Prostate gland (tissue), 2 donors: ENCODE measurements around the gene C2. TPM values are rescaled to one million over a fixed set of nuclear protein-coding genes. Genes with fewer than 3 reads are reported as not detected.

Experiments
- DNase-seq: peaks from one replicate; pipeline ENCODE4 v3.0.0-alpha.2; 2019; ENCODE audit warnings: low spot score
- H3K27ac ChIP-seq, 2 donors: fragments of 200-600 bp; sonication (generic); 2 replicates each; pipeline ENCODE4 v1.5.1; 2017 to 2019
- H3K27me3 ChIP-seq: fragments of 200-600 bp; sonication (generic); replicated peaks from 2 replicates; pipeline ENCODE4 v1.5.1; 2019; ENCODE audit not compliant: insufficient read depth
- H3K36me3 ChIP-seq, 2 donors: fragments of 200-600 bp; sonication (generic); 1 replicate in 1 of 2; 2 replicates in 1 of 2; pipeline versions ENCODE4 v1.5.1 to v1.8.1; 2017 to 2019
- H3K4me1 ChIP-seq: fragments of 200-600 bp; sonication (generic); replicated peaks from 2 replicates; pipeline ENCODE4 v1.5.1; 2019
- H3K4me3 ChIP-seq, 2 donors: fragments of 200-600 bp; sonication (generic); 2 replicates each; pipeline ENCODE4 v1.5.1; 2017 to 2019
- H3K9me3 ChIP-seq: fragments of 200-600 bp; sonication (generic); 2 replicates; pipeline ENCODE4 v1.5.1; 2017
- POLR2A ChIP-seq: fragments of 450-650 bp; IDR thresholded peaks from one replicate; pipeline ENCODE4 v1.6.1; 2016; ENCODE audit warnings: antibody characterized with exemption, mild to moderate bottlenecking
- POLR2AphosphoS5 ChIP-seq: sonication (generic); formaldehyde crosslinking; IDR thresholded peaks from one replicate; pipeline ENCODE4 v1.6.1; 2017; ENCODE audit warnings: antibody characterized with exemption
- WGBS: methylation state at CpG from one replicate; pipeline ENCODE4 v1.1.5; 2018; 5-methylcytosine and 5-hydroxymethylcytosine counted together
- intact Hi-C: fragments of 100-400 bp; cut with DNase I; formaldehyde crosslinking; loops from one replicate; pipeline ENCODE4 v1.14.2; 2022
- total RNA-seq, 2 donors: library from RNA; depleted of rRNA; stranded (reverse); fragments of >200 nt; gene quantifications; one replicate each; pipeline ENCODE4 v1.1.0, GENCODE V29; 2016
- TF ChIP-seq, protein P1 (sequence below), 4 experiments: fragments of 200-600 bp in 2 of 4; fragments of 450-650 bp in 2 of 4; sonication (generic) in 2 of 4; IDR thresholded peaks; 1 replicate in 3 of 4; 2 replicates in 1 of 4; pipeline ENCODE4 v1.5.1; 2016 to 2019; ENCODE audit warnings: antibody characterized with exemption in 4 of 4, mild to moderate bottlenecking in 2 of 4, moderate library complexity in 2 of 4

The C2 gene
- total RNA-seq, 2 donors from 2014 or later = 7.9 to 16.0 TPM

DNA sequence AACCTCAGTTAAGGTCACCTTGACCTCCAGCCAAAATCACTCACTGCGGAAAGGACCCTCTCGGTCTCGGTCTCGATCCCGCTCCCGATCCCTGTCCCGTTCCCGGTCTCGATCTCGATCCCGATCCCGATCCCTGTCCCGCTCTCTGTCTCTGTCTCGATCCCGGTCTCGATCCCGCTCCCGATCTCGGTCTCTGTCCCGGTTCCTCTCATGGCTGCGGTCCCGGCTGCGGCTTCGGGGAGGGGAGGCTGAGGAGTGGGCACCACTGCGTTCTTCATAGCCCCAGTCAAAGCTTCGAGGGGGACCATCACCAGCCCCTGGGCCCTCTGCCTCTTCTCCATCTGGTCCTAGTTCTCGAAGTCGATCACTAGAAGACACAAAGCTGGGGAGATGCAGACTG lies 27.0 kb downstream of the C2 start:
- peaks cover 6 to 14% of the 10 kb centered on the region in 2 donors for H3K36me3 ChIP-seq
- no peak overlapping the region for H3K4me3 ChIP-seq
- no peaks in the 10 kb centered on the region for H3K9me3 ChIP-seq
- TF ChIP-seq POLR2A (no peak), POLR2AphosphoS5 (no peak)
- TF ChIP-seq, protein P1, sequence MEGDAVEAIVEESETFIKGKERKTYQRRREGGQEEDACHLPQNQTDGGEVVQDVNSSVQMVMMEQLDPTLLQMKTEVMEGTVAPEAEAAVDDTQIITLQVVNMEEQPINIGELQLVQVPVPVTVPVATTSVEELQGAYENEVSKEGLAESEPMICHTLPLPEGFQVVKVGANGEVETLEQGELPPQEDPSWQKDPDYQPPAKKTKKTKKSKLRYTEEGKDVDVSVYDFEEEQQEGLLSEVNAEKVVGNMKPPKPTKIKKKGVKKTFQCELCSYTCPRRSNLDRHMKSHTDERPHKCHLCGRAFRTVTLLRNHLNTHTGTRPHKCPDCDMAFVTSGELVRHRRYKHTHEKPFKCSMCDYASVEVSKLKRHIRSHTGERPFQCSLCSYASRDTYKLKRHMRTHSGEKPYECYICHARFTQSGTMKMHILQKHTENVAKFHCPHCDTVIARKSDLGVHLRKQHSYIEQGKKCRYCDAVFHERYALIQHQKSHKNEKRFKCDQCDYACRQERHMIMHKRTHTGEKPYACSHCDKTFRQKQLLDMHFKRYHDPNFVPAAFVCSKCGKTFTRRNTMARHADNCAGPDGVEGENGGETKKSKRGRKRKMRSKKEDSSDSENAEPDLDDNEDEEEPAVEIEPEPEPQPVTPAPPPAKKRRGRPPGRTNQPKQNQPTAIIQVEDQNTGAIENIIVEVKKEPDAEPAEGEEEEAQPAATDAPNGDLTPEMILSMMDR (IDR thresholded peaks at IDR 0.05) = no peak
- DNase-seq = no peak
- no peaks in the 10 kb centered on the region for H3K27me3 ChIP-seq
- H3K27ac ChIP-seq = no peak overlapping the region
- intact Hi-C loops = no loop called here
- 97% methylated on average over 28 of the region's 28 CpGs for WGBS
- no peaks in the 10 kb centered on the region for H3K4me1 ChIP-seq

DNA sequence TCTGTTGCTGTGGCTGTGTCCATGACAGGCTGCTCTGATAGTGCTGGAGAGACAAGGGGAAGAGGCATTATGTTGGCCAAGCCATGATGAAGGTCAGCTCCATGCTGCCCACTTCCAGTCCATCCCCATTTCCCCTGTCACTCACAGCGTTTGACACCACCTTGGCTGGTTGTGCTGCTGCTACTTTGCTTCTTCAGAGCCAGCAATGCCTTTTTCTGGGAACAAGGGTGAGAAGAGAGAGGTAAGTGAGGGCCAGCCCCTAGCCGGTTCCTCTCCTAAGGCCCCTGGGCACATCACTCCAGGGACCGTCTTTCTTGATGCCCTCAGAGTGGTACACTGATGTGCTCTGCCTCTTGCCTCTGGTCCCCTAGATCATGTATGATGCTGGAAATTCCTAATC lies 29.3 kb downstream of the C2 start:
- Histone ChIP-seq H3K4me3 (no peak overlapping the region), H3K27me3 (no peaks in the 10 kb centered on the region), H3K27ac (no peak overlapping the region), H3K9me3 (no peaks in the 10 kb centered on the region), H3K4me1 (no peaks in the 10 kb centered on the region), H3K36me3 (peaks cover 6 to 14% of the 10 kb centered on the region in 2 donors)
- TF ChIP-seq POLR2A (no peak), POLR2AphosphoS5 (no peak)
- TF ChIP-seq, protein P1 (IDR thresholded peaks at IDR 0.05) = no peak
- WGBS = 93% methylated on average over 3 of the region's 3 CpGs
- intact Hi-C loops = no loop called here
- DNase-seq = no peak

DNA sequence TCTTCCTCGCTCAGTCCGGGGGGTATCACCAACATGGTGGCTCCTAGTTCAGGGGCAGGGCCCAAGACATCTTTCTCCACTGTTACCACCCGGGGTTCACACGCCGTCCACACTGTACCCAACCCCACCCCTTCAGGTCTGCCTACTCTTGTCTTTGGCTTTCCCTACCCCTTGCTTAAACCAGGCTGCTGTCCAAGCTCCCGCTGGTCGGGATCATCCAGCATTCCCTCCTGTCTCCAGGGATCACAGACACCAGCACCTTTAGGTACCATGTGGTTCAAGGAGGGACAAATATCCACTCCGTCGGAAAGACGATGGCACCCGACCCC lies 30.9 kb downstream of the C2 start:
- 8% methylated on average over 11 of the region's 11 CpGs for WGBS
- TF ChIP-seq, protein P1 (IDR thresholded peaks at IDR 0.05) = no peak
- TF ChIP-seq POLR2A (no peak), POLR2AphosphoS5 (no peak)
- peak overlapping the region; percentile 59 to 65 for H3K4me3 ChIP-seq
- intact Hi-C loops = loop anchor here (2.0 kb wide), 1 partner anchor 56 kb away; the partner anchor contains the start of gene ZBTB12
- peak overlapping the region; percentile 63 to 73 for H3K27ac ChIP-seq
- H3K4me1 ChIP-seq = no peaks in the 10 kb centered on the region
- H3K27me3 ChIP-seq = no peaks in the 10 kb centered on the region
- no peak for DNase-seq
- H3K9me3 ChIP-seq = no peaks in the 10 kb centered on the region
- H3K36me3 ChIP-seq = peaks cover 8 to 14% of the 10 kb centered on the region in 2 donors

DNA sequence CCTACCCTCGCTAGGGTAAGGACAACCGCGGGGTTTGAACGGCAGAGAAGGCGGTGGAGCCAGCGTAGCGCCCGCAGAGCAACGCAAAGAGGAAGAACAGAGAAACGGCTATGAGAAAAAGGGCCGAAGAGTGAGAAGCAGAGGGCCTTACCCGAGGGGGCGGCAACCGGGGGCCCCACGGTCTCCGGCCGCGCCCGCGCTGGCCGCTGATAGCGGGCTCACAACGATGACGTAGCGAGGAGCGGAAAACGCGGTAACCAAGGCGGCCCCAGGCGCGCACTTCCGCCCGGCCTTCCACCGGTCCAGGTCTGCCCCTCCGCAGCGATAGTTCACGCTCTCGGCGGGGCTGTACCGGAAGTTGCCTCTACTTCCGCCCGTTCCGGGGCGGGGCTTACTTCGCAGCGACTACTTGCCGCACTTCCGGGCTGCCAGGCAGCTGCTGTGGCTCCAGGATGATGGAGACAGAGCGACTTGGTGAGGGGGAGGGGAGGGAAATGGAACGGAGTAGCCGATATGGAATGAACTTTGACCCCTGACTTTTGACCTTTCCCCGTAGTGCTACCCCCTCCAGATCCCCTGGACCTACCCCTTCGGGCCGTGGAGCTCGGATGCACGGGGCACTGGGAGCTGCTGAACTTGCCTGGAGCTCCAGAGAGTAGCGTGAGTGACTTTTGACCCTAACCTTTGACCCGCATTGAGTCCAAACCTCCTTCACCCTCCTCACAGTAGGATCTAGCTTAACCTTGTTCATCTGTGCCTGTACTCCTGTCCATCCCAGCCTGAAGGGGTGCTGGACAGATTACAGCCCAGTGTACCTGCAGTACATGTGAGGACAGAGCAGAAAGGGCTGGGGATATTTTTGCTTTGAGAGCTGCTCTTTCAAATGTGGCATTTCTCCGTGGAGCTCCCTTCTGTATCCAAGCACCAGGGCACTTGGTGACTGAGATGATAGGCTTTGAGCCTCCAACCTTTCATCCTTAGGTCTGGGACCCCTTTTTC lies 31.5 kb downstream of the C2 start, which contains the start of the genes NELFE and SKIC2:
Gene NELFE, minus strand, starts transcription at position 231 of the 999 bp plus-strand sequence. CDS start 525 bp downstream, outside the sequence.
Gene SKIC2, plus strand, starts transcription at position 435 of the 999 bp plus-strand sequence. Its CDS starts 18 bp downstream, at position 453.
- Histone ChIP-seq H3K36me3 (peaks cover 5 to 13% of the 10 kb centered on the region in 2 donors), H3K27me3 (no peaks in the 10 kb centered on the region), H3K9me3 (no peaks in the 10 kb centered on the region), H3K4me3 (peak within 1 kb of the TSS; percentile 59 to 65), H3K27ac (peak within 1 kb of the TSS; percentile 63 to 73), H3K4me1 (no peaks in the 10 kb centered on the region)
- WGBS = under 1% methylated on average over 59 of the region's 59 CpGs
- TF ChIP-seq POLR2AphosphoS5 (peak; percentile 99), POLR2A (peak; percentile 60)
- TF ChIP-seq, protein P1 (IDR thresholded peaks at IDR 0.05) = no peak
- peak; percentile 98 for DNase-seq
- intact Hi-C loops = loop anchor here (2.0 kb wide), 1 partner anchor 56 kb away; the partner anchor contains the start of gene ZBTB12
